ENCODE results near the gene SIAH1. TPM values are rescaled to one million over a fixed set of nuclear protein-coding genes. Genes with fewer than 3 reads are reported as not detected.
"Not testable (repeated sequence)": the region's sequence is repeated elsewhere in the genome, so short reads cannot be mapped to it uniquely, and the experiment has no call there.

The SIAH1 gene
- total and polyA plus RNA-seq, 12 donors: 10.1 to 17.2 (median 14.5) TPM

DNA sequence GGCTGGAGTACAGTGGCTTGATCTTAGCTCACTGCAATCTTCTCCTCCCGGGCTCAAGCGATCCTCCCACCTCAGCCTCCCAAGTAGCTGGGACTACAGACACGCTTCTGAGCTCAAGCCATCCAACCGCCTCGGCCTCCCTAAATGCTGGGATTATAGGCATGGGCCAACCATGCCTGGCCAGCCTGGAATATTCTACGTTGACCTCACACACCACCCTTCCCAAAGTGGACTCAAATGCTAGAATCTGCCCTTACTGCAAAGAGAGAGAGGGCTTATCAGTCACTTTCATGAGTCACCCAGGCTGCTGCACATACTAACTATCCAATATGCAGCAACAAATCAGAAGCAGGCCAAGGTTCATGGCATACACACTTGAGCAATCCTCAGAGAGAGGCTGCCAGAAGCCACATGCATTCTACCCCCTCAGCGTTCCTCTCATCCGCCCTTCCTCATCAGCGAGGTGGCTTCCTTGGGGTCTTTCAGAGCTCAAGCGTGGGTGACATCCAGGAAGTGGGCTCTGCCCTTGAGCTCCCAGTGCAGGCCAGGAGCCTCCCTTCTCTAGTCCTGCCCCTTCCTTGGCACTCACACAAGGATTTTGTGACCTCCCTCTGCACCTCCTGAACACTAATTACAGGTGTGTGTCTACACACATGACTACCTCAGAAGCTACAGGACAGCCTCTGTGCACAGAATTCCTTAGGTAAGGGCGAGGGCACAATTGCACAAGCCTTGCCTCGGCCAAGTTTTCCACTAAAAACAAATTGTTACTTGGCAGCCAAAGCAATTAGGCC is 24.8 kb upstream of the SIAH1 start:
- H3K9me3 ChIP-seq: no peaks in the 10 kb centered on the region
- ATAC-seq (peak in 4 of 8 donors; percentile 24 to 92 (median 72)), DNase-seq (no peak)
- WGBS, 2 donors: 82 to 84% methylated on average over 12 of the region's 12 CpGs
- no peaks in the 10 kb centered on the region for H3K27me3 ChIP-seq
- H3K36me3 ChIP-seq: no peaks in the 10 kb centered on the region
- no peak overlapping the region for H3K4me3 ChIP-seq
- H3K27ac ChIP-seq: peak overlapping the region in 1 of 10 donors; percentile 16
- TF ChIP-seq, protein P1, sequence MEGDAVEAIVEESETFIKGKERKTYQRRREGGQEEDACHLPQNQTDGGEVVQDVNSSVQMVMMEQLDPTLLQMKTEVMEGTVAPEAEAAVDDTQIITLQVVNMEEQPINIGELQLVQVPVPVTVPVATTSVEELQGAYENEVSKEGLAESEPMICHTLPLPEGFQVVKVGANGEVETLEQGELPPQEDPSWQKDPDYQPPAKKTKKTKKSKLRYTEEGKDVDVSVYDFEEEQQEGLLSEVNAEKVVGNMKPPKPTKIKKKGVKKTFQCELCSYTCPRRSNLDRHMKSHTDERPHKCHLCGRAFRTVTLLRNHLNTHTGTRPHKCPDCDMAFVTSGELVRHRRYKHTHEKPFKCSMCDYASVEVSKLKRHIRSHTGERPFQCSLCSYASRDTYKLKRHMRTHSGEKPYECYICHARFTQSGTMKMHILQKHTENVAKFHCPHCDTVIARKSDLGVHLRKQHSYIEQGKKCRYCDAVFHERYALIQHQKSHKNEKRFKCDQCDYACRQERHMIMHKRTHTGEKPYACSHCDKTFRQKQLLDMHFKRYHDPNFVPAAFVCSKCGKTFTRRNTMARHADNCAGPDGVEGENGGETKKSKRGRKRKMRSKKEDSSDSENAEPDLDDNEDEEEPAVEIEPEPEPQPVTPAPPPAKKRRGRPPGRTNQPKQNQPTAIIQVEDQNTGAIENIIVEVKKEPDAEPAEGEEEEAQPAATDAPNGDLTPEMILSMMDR (IDR thresholded peaks at IDR 0.05): no peak
- peaks cover 0 to 26% (median 0%) of the 10 kb centered on the region in 9 donors for H3K4me1 ChIP-seq
- intact Hi-C loops (cut with DNase I): no loop called here

GRCh38 chr16:48408688-48409087 is 23.5 kb upstream of the SIAH1 start:
- 92% methylated on average over 7 of the region's 7 CpGs for WGBS, 2 donors
- DNase-seq (peak; percentile 29 to 33), ATAC-seq (peak in 1 of 8 donors; percentile 54)
- no peaks in the 10 kb centered on the region for H3K9me3 ChIP-seq
- H3K36me3 ChIP-seq: no peaks in the 10 kb centered on the region
- TF ChIP-seq, protein P1 (IDR thresholded peaks at IDR 0.05): no peak
- no peak overlapping the region for H3K4me3 ChIP-seq
- no peaks in the 10 kb centered on the region for H3K27me3 ChIP-seq
- peaks cover 0 to 23% (median 0%) of the 10 kb centered on the region in 9 donors for H3K4me1 ChIP-seq
- no peak overlapping the region for H3K27ac ChIP-seq
- intact Hi-C loops (cut with DNase I): no loop called here

DNA sequence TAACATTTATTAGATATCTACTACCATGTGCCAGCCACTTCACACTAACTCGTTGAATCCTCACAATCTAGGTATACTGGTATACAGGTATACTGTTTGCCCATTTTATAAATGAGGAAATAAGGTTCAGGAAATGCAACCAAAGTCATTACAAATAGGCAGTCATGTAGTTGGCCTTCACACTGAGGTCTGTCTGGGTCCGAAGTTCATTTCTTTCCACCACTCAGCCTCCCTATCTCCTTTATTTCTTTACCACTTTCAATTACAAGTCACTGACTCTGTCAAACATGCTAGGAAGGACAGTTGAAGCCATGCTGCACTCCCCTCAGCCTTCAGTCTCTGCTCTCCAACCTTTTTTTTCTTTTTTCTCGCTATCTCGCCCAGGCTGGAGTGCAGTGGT is 20.7 kb upstream of the SIAH1 start:
- H3K27ac ChIP-seq: no peak overlapping the region
- intact Hi-C loops (cut with DNase I): no loop called here
- DNase-seq (no peak), ATAC-seq (no peak)
- 90 to 92% methylated on average over 4 of the region's 4 CpGs for WGBS, 2 donors
- H3K4me3 ChIP-seq: no peak overlapping the region
- TF ChIP-seq, protein P1 (IDR thresholded peaks at IDR 0.05): no peak
- H3K4me1 ChIP-seq: peaks cover 0 to 22% (median 0%) of the 10 kb centered on the region in 9 donors
- H3K9me3 ChIP-seq: no peaks in the 10 kb centered on the region
- no peaks in the 10 kb centered on the region for H3K36me3 ChIP-seq
- no peaks in the 10 kb centered on the region for H3K27me3 ChIP-seq

DNA sequence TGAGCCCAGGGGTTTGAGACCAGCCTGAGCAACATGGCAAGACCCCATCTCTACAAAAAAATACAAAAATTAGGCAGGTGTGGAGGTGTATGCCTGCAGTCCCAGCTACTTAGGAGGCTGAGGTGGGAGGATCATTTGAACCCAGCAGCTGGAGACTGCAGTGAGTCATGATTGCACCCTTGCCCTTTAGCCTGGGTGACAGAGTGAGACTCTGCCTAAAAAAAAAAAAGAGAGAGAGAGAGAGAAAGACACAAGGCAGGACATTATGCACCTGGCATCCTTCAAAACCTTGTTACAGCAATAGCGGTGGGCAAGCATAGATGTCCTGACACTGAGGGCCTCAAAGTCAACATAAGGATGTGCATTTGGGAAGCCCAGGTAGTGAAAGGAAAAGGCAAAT is 19.9 kb upstream of the SIAH1 start:
- intact Hi-C loops (cut with DNase I): no loop called here
- 88 to 100% methylated on average over 1 of the region's 1 CpG for WGBS, 2 donors
- DNase-seq (no peak), ATAC-seq (no peak)
- Histone ChIP-seq H3K9me3 (no peaks in the 10 kb centered on the region), H3K36me3 (no peaks in the 10 kb centered on the region), H3K4me3 (no peak overlapping the region), H3K27ac (no peak overlapping the region), H3K4me1 (peaks cover 0 to 18% (median 0%) of the 10 kb centered on the region in 9 donors), H3K27me3 (no peaks in the 10 kb centered on the region)
- TF ChIP-seq, protein P1 (IDR thresholded peaks at IDR 0.05): no peak

DNA sequence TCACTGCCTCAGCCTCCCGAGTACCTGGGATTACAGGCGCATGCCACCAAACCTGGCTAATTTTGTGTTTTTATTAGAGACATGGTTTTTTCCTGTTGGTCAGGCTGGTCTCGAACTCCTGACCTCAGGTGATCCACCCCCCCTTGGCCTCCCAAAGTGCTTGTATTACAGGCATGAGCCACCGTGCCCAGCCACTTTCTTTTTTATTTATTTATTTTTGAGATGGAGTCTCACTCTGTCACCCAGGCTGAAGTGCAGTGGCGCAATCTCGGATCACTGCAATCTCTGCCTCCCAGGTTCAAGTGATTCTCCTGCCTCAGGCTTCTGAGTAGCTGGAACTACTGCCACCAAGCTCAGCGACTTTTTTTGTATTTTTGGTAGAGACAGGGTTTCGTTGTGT is 17.3 kb upstream of the SIAH1 start:
- ATAC-seq: not testable (repeated sequence)

More for the DNA sequence above, 17.3 kb upstream of the SIAH1 start:
- H3K27ac ChIP-seq; H3K9me3 ChIP-seq; H3K27me3 ChIP-seq; H3K4me1 ChIP-seq; DNase-seq; H3K36me3 ChIP-seq; intact Hi-C loops (cut with DNase I); H3K4me3 ChIP-seq: not testable (repeated sequence)
- 93 to 95% methylated on average over 8 of the region's 8 CpGs for WGBS, 2 donors
